CD14-positive monocyte (primary cell): ENCODE results near the gene CCRL2. TPM values are rescaled to one million over a fixed set of nuclear protein-coding genes. Genes with fewer than 3 reads are reported as not detected.

ENCODE experiments used
- DNase-seq, 3 donors: peaks; one replicate each; pipeline ENCODE4 v3.0.0-alpha.2; 2011 to 2022
- H2AFZ ChIP-seq: 2 replicates; pipeline ENCODE4 v1.6.0; 2012; ENCODE audit warnings: mild to moderate bottlenecking, low read depth, low read length, inconsistent platforms; ENCODE audit not compliant: insufficient read depth, poor library complexity, severe bottlenecking
- H3K27ac ChIP-seq, 2 donors: 1 replicate in 1 of 2; 2 replicates in 1 of 2; pipeline ENCODE4 v1.5.1; 2012 to 2013; ENCODE audit warnings: low read length in 2 of 2, control low read depth in 1 of 2, inconsistent platforms in 1 of 2, low read depth in 1 of 2, mild to moderate bottlenecking in 1 of 2
- H3K27me3 ChIP-seq, 2 donors: one replicate each; pipeline versions ENCODE4 v1.6.0 to v1.6.1; 2011 to 2013; ENCODE audit warnings: low read length in 2 of 2; ENCODE audit not compliant: control insufficient read depth in 2 of 2, insufficient read depth in 2 of 2
- H3K36me3 ChIP-seq, 2 donors: replicated peaks in 1 of 2; 1 replicate in 1 of 2; 2 replicates in 1 of 2; pipeline versions ENCODE4 v1.5.1 to v1.6.1; 2012 to 2013; ENCODE audit warnings: low read length in 2 of 2, control low read depth in 1 of 2, inconsistent platforms in 1 of 2, mild to moderate bottlenecking in 1 of 2; ENCODE audit not compliant: insufficient read depth in 2 of 2, control insufficient read depth in 1 of 2
- H3K4me1 ChIP-seq, 2 donors: 1 replicate in 1 of 2; 2 replicates in 1 of 2; pipeline versions ENCODE4 v1.5.1 to v1.6.1; 2012 to 2013; ENCODE audit warnings: low read length in 2 of 2, control low read depth in 1 of 2, inconsistent platforms in 1 of 2, mild to moderate bottlenecking in 1 of 2, moderate library complexity in 1 of 2; ENCODE audit not compliant: insufficient read depth in 2 of 2, control insufficient read depth in 1 of 2
- H3K4me2 ChIP-seq: replicated peaks from 2 replicates; pipeline ENCODE3; 2012; ENCODE audit warnings: low read length, moderate library complexity, mild to moderate bottlenecking; ENCODE audit not compliant: poor library complexity, severe bottlenecking; ENCODE audit errors: extremely low read depth
- H3K4me3 ChIP-seq, 3 experiments: fragments of 200-600 bp in 1 of 3; sonication (generic) in 1 of 3; replicated peaks in 1 of 3; 1 replicate in 2 of 3; 2 replicates in 1 of 3; pipeline ENCODE4 v1.5.1; 2011 to 2013; ENCODE audit warnings: low read length in 3 of 3, mild to moderate bottlenecking in 3 of 3, control low read depth in 2 of 3, low read depth in 2 of 3, inconsistent platforms in 1 of 3, moderate library complexity in 1 of 3
- H3K79me2 ChIP-seq: 2 replicates; pipeline ENCODE4 v1.6.0; 2012; ENCODE audit warnings: mild to moderate bottlenecking, control low read depth, inconsistent platforms, low read length, moderate library complexity; ENCODE audit not compliant: insufficient read depth
- H3K9ac ChIP-seq: 2 replicates; pipeline ENCODE4 v1.6.0; 2017; ENCODE audit warnings: low read length, mild to moderate bottlenecking; ENCODE audit not compliant: insufficient read depth, poor library complexity, severe bottlenecking
- H3K9me3 ChIP-seq, 2 donors: replicated peaks in 1 of 2; 1 replicate in 1 of 2; 2 replicates in 1 of 2; pipeline versions ENCODE4 v1.5.1 to v1.6.1; 2012 to 2013; ENCODE audit warnings: low read length in 2 of 2, control low read depth in 1 of 2; ENCODE audit not compliant: control insufficient read depth in 1 of 2, insufficient read depth in 1 of 2
- H4K20me1 ChIP-seq: 2 replicates; pipeline ENCODE4 v1.6.0; 2012; ENCODE audit warnings: mild to moderate bottlenecking, low read length, control low read depth, moderate library complexity; ENCODE audit not compliant: insufficient read depth
- H3K27ac Mint-ChIP-seq, 7 donors: one replicate each; pipeline ENCODE4 v1.8.0; 2020; ENCODE audit warnings: mild to moderate bottlenecking in 7 of 7, mixed read lengths in 7 of 7, moderate library complexity in 6 of 7, inconsistent platforms in 2 of 7
- H3K27me3 Mint-ChIP-seq, 3 donors: one replicate each; pipeline ENCODE4 v1.8.0; 2021 to 2022; ENCODE audit warnings: low read depth in 3 of 3, mild to moderate bottlenecking in 3 of 3, mixed read lengths in 3 of 3, moderate library complexity in 3 of 3, inconsistent platforms in 1 of 3
- H3K36me3 Mint-ChIP-seq, 2 donors: one replicate each; pipeline ENCODE4 v1.8.0; 2020; ENCODE audit warnings: mixed read lengths in 2 of 2, inconsistent platforms in 1 of 2, mild to moderate bottlenecking in 1 of 2
- H3K4me1 Mint-ChIP-seq: one replicate; pipeline ENCODE4 v1.8.0; 2020; ENCODE audit warnings: mild to moderate bottlenecking, mixed read lengths
- H3K4me3 Mint-ChIP-seq, 2 donors: one replicate each; pipeline ENCODE4 v1.8.0; 2020; ENCODE audit warnings: mild to moderate bottlenecking in 2 of 2, mixed read lengths in 2 of 2, moderate library complexity in 1 of 2
- H3K9me3 Mint-ChIP-seq, 7 donors: one replicate each; pipeline ENCODE4 v1.8.0; 2020 to 2022; ENCODE audit warnings: mixed read lengths in 7 of 7, mild to moderate bottlenecking in 6 of 7, moderate library complexity in 6 of 7, inconsistent platforms in 2 of 7
- CTCF ChIP-seq: fragments of 200-600 bp; IDR thresholded peaks from one replicate; pipeline ENCODE4 v1.8.0; 2022; ENCODE audit warnings: antibody characterized with exemption, mild to moderate bottlenecking
- WGBS: methylation state at CpG from one replicate; pipeline ENCODE4 v1.1.5; 2013; ENCODE audit warnings: missing lambda C conversion rate; ENCODE audit not compliant: insufficient coverage; 5-methylcytosine and 5-hydroxymethylcytosine counted together
- intact Hi-C, 2 donors: fragments of 100-400 bp; cut with micrococcal nuclease; formaldehyde crosslinking; loops; one replicate each; pipeline versions ENCODE4 v1.15.0 to v1.15.1; 2023
- polyA plus RNA-seq, 3 donors: library from polyadenylated mRNA; depleted of rRNA in 1 of 3; unstranded in 2 of 3; stranded (reverse) in 1 of 3; fragments of 300-500 nt in 2 of 3; fragments of >200 nt in 1 of 3; fragmentation: Illumina TruSeq in 2 of 3; gene quantifications; 1 replicate in 2 of 3; 2 replicates in 1 of 3; pipeline ENCODE4 v1.2.3, GENCODE V29; 2012 to 2021

Gene CCRL2
- polyA plus RNA-seq, 3 donors: 10.2 to 15.3 (median 11.7) TPM

GRCh38 chr3:46400000-46400734, 6.9 kb upstream of the CCRL2 start:
- WGBS: 92% methylated on average over 5 of the region's 8 CpGs
- H3K4me3 ChIP-seq: no peak overlapping the region
- Mint-ChIP-seq H3K36me3 (peaks cover 5% of the 10 kb centered on the region in 2 donors), H3K9me3 (peaks cover 0 to 2% (median 0%) of the 10 kb centered on the region in 7 donors), H3K27me3 (no peaks in the 10 kb centered on the region), H3K4me3 (no peak overlapping the region), H3K4me1 (peaks cover 35% of the 10 kb centered on the region), H3K27ac (no peak overlapping the region)
- no peaks in the 10 kb centered on the region for H4K20me1 ChIP-seq
- H3K27me3 ChIP-seq: no peaks in the 10 kb centered on the region
- peak in 1 of 3 donors; percentile 50 for DNase-seq
- no peaks in the 10 kb centered on the region for H3K9me3 ChIP-seq
- no peaks in the 10 kb centered on the region for H3K36me3 ChIP-seq
- no peaks in the 10 kb centered on the region for H3K79me2 ChIP-seq
- no peak overlapping the region for H3K9ac ChIP-seq
- intact Hi-C loops: loop anchor here in 1 of 2 donors (10.0 kb wide), 1 partner anchor 555 kb away; no protein-coding TSS in a partner anchor
- no peak overlapping the region for H2AFZ ChIP-seq
- TF ChIP-seq CTCF: no peak
- H3K27ac ChIP-seq: peak overlapping the region in 1 of 2 donors; percentile 38
- H3K4me2 ChIP-seq: no peak overlapping the region
- peaks cover 41 to 44% of the 10 kb centered on the region in 2 donors for H3K4me1 ChIP-seq

DNA sequence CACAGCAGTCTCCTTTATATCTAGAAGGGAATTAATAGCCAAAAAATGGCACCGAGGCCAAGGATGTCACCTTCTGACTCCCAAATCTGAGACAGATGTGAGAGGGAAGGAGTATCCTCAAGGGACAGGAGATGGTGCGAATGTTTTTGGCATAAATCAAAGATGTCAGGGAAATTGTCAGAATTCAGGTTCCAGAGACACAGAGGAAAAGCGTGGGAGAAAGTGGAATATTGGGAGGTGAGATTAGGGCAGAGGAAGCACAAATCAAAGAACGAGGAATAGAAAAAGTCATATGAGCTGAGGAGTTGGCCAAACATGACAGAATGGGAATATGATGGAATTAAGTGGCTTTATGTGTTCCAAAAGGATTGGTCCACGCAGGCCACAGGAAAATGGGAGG, 6.2 kb upstream of the CCRL2 start:
- Mint-ChIP-seq H3K4me1 (peaks cover 35% of the 10 kb centered on the region), H3K4me3 (no peak overlapping the region), H3K27ac (no peak overlapping the region), H3K27me3 (no peaks in the 10 kb centered on the region), H3K36me3 (peaks cover 5% of the 10 kb centered on the region in 2 donors), H3K9me3 (peaks cover 0 to under 1% (median 0%) of the 10 kb centered on the region in 7 donors)
- no peak for TF ChIP-seq CTCF
- H4K20me1 ChIP-seq: no peaks in the 10 kb centered on the region
- H3K4me2 ChIP-seq: no peak overlapping the region
- no peaks in the 10 kb centered on the region for H3K36me3 ChIP-seq
- H3K4me3 ChIP-seq: no peak overlapping the region
- H3K27me3 ChIP-seq: no peaks in the 10 kb centered on the region
- 96% methylated on average over 5 of the region's 5 CpGs for WGBS
- H3K9ac ChIP-seq: no peak overlapping the region
- intact Hi-C loops: loop anchor here in 1 of 2 donors (10.0 kb wide), 1 partner anchor 554 kb away; no protein-coding TSS in a partner anchor
- no peak overlapping the region for H3K27ac ChIP-seq
- peaks cover 41 to 44% of the 10 kb centered on the region in 2 donors for H3K4me1 ChIP-seq
- H2AFZ ChIP-seq: no peak overlapping the region
- no peaks in the 10 kb centered on the region for H3K79me2 ChIP-seq
- no peaks in the 10 kb centered on the region for H3K9me3 ChIP-seq
- no peak for DNase-seq
